K562 (cell line): Measurements from ENCODE around the gene OR2Y1. TPM values are rescaled to one million over a fixed set of nuclear protein-coding genes. Genes with fewer than 3 reads are reported as not detected.

Experiments
- ATAC-seq: fragments of 200-7000 bp; cut with Tn5 transposase; 3 replicates; pipeline ENCODE4 v1.9.1; 2020; ENCODE audit warnings: moderate library complexity
- BruUV-seq: library from RNA; stranded (reverse); fragments of 400-500 nt; replicated peaks from 2 replicates; lab custom pipeline; 2021; lab: Mats Ljungman, UMichigan
- CTCF ChIA-PET: fragments of 300-600 bp; formaldehyde crosslinking; extraction: SDS; loops from one replicate; lab custom pipeline; 2021; ENCODE audit warnings: low intra/inter-chr PET ratio; lab: Yijun Ruan, JAX
- POLR2A ChIA-PET: fragments of 300-600, 350-650 bp; sonication (Branson Sonifier 250); formaldehyde crosslinking; extraction: SDS; loops from one replicate; lab custom pipeline; 2021; ENCODE audit warnings: antibody characterized with exemption, inconsistent platforms; lab: Yijun Ruan, JAX
- DNase-seq, 4 experiments: peaks; one replicate each; pipeline versions ENCODE4 v3.0.0 to v3.0.0-alpha.2; 2011 to 2018; ENCODE audit warnings: low spot score in 3 of 4, mixed read lengths in 3 of 4; ENCODE audit errors: extremely low read depth in 1 of 4
- FAIRE-seq: peaks from 2 replicates; lab custom pipeline; 2011; peaks lifted over from hg19 to GRCh38; lab: Jason Lieb, UNC
- H2AFZ ChIP-seq: 2 replicates; pipeline ENCODE4 v1.6.0; 2011; ENCODE audit warnings: low read depth, low read length, control low read depth, inconsistent platforms
- H3K27ac ChIP-seq: fragments of 200-600 bp; 3 replicates; pipeline ENCODE4 v1.8.0; 2011; ENCODE audit warnings: low read depth, mild to moderate bottlenecking, control low read depth, inconsistent platforms, low read length, moderate library complexity, mixed read lengths; ENCODE audit errors: extremely low read depth
- H3K27me3 ChIP-seq, 2 experiments: fragments of 300-600 bp in 1 of 2; 2 replicates in 1 of 2; 3 replicates in 1 of 2; pipeline versions ENCODE4 v1.6.0 to v1.8.0; 2011; ENCODE audit warnings: inconsistent platforms in 2 of 2, low read length in 2 of 2, mild to moderate bottlenecking in 1 of 2, mixed read lengths in 1 of 2, moderate library complexity in 1 of 2; ENCODE audit not compliant: control insufficient read depth in 2 of 2, insufficient read depth in 2 of 2
- H3K36me3 ChIP-seq: fragments of 300-600 bp; 3 replicates; pipeline ENCODE4 v1.8.0; 2011; ENCODE audit warnings: mild to moderate bottlenecking, low read length, inconsistent platforms; ENCODE audit not compliant: control insufficient read depth, insufficient read depth
- H3K4me1 ChIP-seq, 2 experiments: fragments of 200-600 bp in 1 of 2; replicated peaks in 1 of 2; 2 replicates in 1 of 2; 3 replicates in 1 of 2; pipeline versions ENCODE4 v1.5.1 to v1.8.0; 2011; ENCODE audit warnings: inconsistent platforms in 2 of 2, low read length in 2 of 2, mild to moderate bottlenecking in 1 of 2, mixed read lengths in 1 of 2, moderate library complexity in 1 of 2; ENCODE audit not compliant: control insufficient read depth in 2 of 2, insufficient read depth in 2 of 2
- H3K4me2 ChIP-seq: 2 replicates; pipeline ENCODE4 v1.6.1; 2011; ENCODE audit warnings: low read length, control low read depth, inconsistent platforms, mixed read lengths; ENCODE audit not compliant: insufficient read depth
- H3K4me3 ChIP-seq: fragments of 200-600 bp; sonication (generic), shearing (Covaris generic); 2 replicates; pipeline ENCODE4 v1.5.1; 2016; ENCODE audit warnings: control low read depth, inconsistent platforms
- H3K79me2 ChIP-seq: fragments of 200-600 bp; 3 replicates; pipeline ENCODE4 v1.8.0; 2011; ENCODE audit warnings: low read length, inconsistent platforms; ENCODE audit not compliant: control insufficient read depth, insufficient read depth
- H3K9ac ChIP-seq, 2 experiments: 2 replicates each; pipeline versions ENCODE4 v1.6.0 to v1.6.1; 2011; ENCODE audit warnings: low read depth in 2 of 2, low read length in 2 of 2, control low read depth in 1 of 2, inconsistent platforms in 1 of 2, mild to moderate bottlenecking in 1 of 2, mixed read lengths in 1 of 2; ENCODE audit not compliant: insufficient read depth in 1 of 2
- H3K9me1 ChIP-seq: one replicate; pipeline ENCODE4 v1.6.0; 2011; ENCODE audit warnings: inconsistent platforms, mild to moderate bottlenecking, low read length, moderate library complexity; ENCODE audit not compliant: control insufficient read depth, insufficient read depth
- H3K9me3 ChIP-seq: replicated peaks from 2 replicates; pipeline ENCODE4 v1.5.1; 2011; ENCODE audit warnings: low read depth, low read length, inconsistent platforms; ENCODE audit not compliant: control insufficient read depth, insufficient read depth
- H4K20me1 ChIP-seq: replicated peaks from 2 replicates; pipeline ENCODE4 v1.6.1; 2011; ENCODE audit warnings: low read length, inconsistent platforms, mixed read lengths; ENCODE audit not compliant: control insufficient read depth, insufficient read depth
- CEBPG ChIP-seq, 3 experiments: fragments of 200-800 bp in 1 of 3; sonication (Bioruptor generic) in 1 of 3; sonication (generic) in 1 of 3; formaldehyde crosslinking in 1 of 3; IDR thresholded peaks in 2 of 3; conservative IDR thresholded peaks in 1 of 3; 2 replicates each; pipeline versions ENCODE4 v1.6.1 to v1.8.0; 2016 to 2022; ENCODE audit warnings: missing compliant biosample characterization in 2 of 3, missing genetic modification characterization in 2 of 3, mild to moderate bottlenecking in 1 of 3, missing genetic modification reagents in 1 of 3
- COPS2 ChIP-seq: fragments of 450-650 bp; conservative IDR thresholded peaks from 2 replicates; pipeline ENCODE4 v1.6.1; 2016; ENCODE audit warnings: mild to moderate bottlenecking, moderate library complexity
- EZH2 ChIP-seq: IDR thresholded peaks from 2 replicates; pipeline ENCODE4 v1.6.1; 2012; ENCODE audit warnings: low read depth, mild to moderate bottlenecking, inconsistent platforms, low read length, borderline replicate concordance
- FOXA1 ChIP-seq: fragments of 450-650 bp; IDR thresholded peaks from 2 replicates; pipeline ENCODE4 v1.6.1; 2016; ENCODE audit warnings: mild to moderate bottlenecking, borderline replicate concordance
- HMGN3 ChIP-seq: IDR thresholded peaks from 2 replicates; pipeline ENCODE4 v1.6.1; 2011; ENCODE audit warnings: borderline replicate concordance, low read depth, mild to moderate bottlenecking, mixed read lengths, low read length; ENCODE audit not compliant: insufficient read length; ENCODE audit errors: extremely low read depth
- MBD2 ChIP-seq: sonication (generic); IDR thresholded peaks from 2 replicates; pipeline ENCODE4 v1.6.1; 2016; ENCODE audit warnings: low read depth, borderline replicate concordance
- NCOR1 ChIP-seq: fragments of 450-650 bp; IDR thresholded peaks from 2 replicates; pipeline ENCODE4 v1.6.1; 2016; ENCODE audit warnings: mild to moderate bottlenecking, moderate library complexity
- NR3C1 ChIP-seq: sonication (generic); formaldehyde crosslinking; IDR thresholded peaks from 2 replicates; pipeline ENCODE4 v1.8.1; 2022; ENCODE audit warnings: missing genetic modification reagents
- TAF1 ChIP-seq: IDR thresholded peaks from 2 replicates; pipeline ENCODE4 v1.6.1; 2011; ENCODE audit warnings: mild to moderate bottlenecking, low read length, moderate library complexity; ENCODE audit not compliant: insufficient read depth, control insufficient read depth, severe bottlenecking; ENCODE audit errors: extremely low read depth
- U2AF1 ChIP-seq: fragments of 200-400 bp; formaldehyde crosslinking; optimal IDR thresholded peaks from 2 replicates; pipeline ENCODE3; 2017; ENCODE audit warnings: mild to moderate bottlenecking, low read depth, low read length, moderate library complexity
- ZNF239 ChIP-seq: fragments of 250-450 bp; sonication (Bioruptor Pico); IDR thresholded peaks from 2 replicates; pipeline ENCODE4 v1.4.0; 2020; ENCODE audit warnings: mild to moderate bottlenecking
- ZNF830 ChIP-seq: fragments of 250-450 bp; sonication (Bioruptor Pico); IDR thresholded peaks from 2 replicates; pipeline ENCODE4 v1.5.0; 2021; ENCODE audit warnings: mild to moderate bottlenecking
- WGBS: fragments of 100-300 bp; shearing (Covaris generic); methylation state at CpG from one replicate; pipeline ENCODE4 v1.1.6; 2016; ENCODE audit warnings: low coverage, mixed read lengths; ENCODE audit not compliant: insufficient coverage; ENCODE audit errors: missing lambda C conversion rate; 5-methylcytosine and 5-hydroxymethylcytosine counted together
- in situ Hi-C: fragments of 300-500 bp; cut with MboI; formaldehyde crosslinking; loops from 4 replicates; pipeline ENCODE4 v1.15.0; 2018; ENCODE audit warnings: inconsistent platforms, mixed read lengths
- intact Hi-C: fragments of 100-400 bp; cut with micrococcal nuclease; formaldehyde crosslinking; loops from 2 replicates; pipeline ENCODE4 v1.14.2; 2022
- polyA plus RNA-seq, 8 experiments: library from polyadenylated mRNA; depleted of rRNA in 4 of 8; stranded (reverse) in 5 of 8; unstranded in 3 of 8; fragments of >200 nt; fragmentation: Nextera tagmentation in 2 of 8; fragmentation: Illumina TruSeq in 1 of 8; extraction: Ambion mirVana in 2 of 8; extraction: Trizol in 1 of 8; gene quantifications; 2 replicates each; pipeline versions ENCODE4 v1.2.1 to v1.2.3, GENCODE V29; 2011 to 2014; ENCODE audit warnings: inconsistent platforms in 1 of 8, missing spikeins in 1 of 8
- total RNA-seq, 7 experiments: library from RNA; depleted of rRNA in 6 of 7; stranded (reverse); fragments of >200 nt in 6 of 7; fragmentation: Illumina TruSeq in 2 of 7; extraction: Trizol in 2 of 7; gene quantifications; 2 replicates each; pipeline versions ENCODE4 v1.2.1 to v1.2.3, GENCODE V29; 2011 to 2021; ENCODE audit warnings: low replicate concordance in 1 of 7
- TF ChIP-seq, protein P1 (sequence below): fragments of 450-650 bp; IDR thresholded peaks from 2 replicates; pipeline ENCODE4 v1.6.1; 2016; ENCODE audit warnings: antibody characterized with exemption
- TF ChIP-seq, protein P2 (sequence below): fragments of 450-650 bp; formaldehyde crosslinking; IDR thresholded peaks from 2 replicates; pipeline ENCODE4 v1.4.0; 2022; ENCODE audit warnings: mild to moderate bottlenecking, moderate library complexity
- TF ChIP-seq, protein P3 (sequence below): sonication (generic); formaldehyde crosslinking; IDR thresholded peaks from 2 replicates; pipeline ENCODE4 v1.9.0; 2022; ENCODE audit warnings: mild to moderate bottlenecking, missing genetic modification reagents

OR2Y1 gene
- total and polyA plus RNA-seq, 9 of the 15 experiments (the other 6 are each of a cell fraction or from before 2014, with no cell fraction given): not detected

DNA sequence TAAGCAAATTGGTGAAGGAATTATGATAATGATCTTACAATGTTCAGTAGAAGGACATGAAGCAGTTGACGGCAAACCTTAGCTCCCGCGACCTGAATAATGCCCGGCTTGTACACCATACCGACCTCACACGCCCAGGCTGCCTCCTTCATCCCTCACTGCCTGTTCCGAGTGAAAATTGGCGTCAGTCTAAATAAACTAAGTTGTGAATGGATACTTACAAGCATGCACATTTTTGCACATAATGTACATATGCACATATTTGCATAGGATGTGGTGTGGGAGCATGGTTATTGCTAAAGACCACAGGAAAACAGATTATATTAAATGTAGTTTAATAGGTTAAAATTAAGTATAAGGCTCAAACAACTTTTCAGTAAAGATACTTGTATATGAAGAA lies 14.9 kb downstream of the OR2Y1 start (continued):
- TF ChIP-seq CEBPG (CRISPR knock-in tag; IDR thresholded peaks at IDR 0.05) (no peak), CEBPG (tag; conservative IDR thresholded peaks at IDR 0.05 in 1 of 2, IDR thresholded peaks at IDR 0.05 in 1 of 2) (no peak)
- TF ChIP-seq, all 486 proteins: peak for 0

DNA sequence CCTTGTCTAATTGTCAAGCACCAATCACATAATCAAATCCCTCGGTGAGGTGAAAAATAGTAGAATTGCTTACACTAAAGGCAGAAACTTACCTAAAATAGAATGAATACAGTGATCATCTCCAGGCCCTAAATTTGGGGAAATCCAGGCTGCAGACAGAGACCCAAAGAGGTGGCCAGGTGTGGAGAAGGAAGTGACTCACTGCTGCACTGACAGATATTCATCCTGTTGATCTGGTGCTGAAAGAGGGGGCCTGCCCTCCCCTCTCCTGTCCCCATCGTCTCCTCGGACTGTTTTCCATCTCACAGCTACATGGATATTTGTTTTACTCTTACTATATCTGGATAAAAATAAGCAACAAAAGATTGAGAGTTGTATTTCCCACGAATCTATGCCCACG lies 15.9 kb downstream of the OR2Y1 start:
- intact Hi-C loops: no loop called here

More for the DNA sequence above, 15.9 kb downstream of the OR2Y1 start:
- FAIRE-seq (no peak), ATAC-seq (no peak), DNase-seq (no peak)
- no TSS peak for BruUV-seq
- H3K4me1 ChIP-seq: no peaks in the 10 kb centered on the region; a peak in 1 of 5 replicates
- no peak overlapping the region for H3K9ac ChIP-seq
- no peak overlapping the region for H3K4me2 ChIP-seq
- WGBS: 0% methylated on average over 5 of the region's 5 CpGs
- peaks cover 20 to 26% of the 10 kb centered on the region in 2 experiments for H3K27me3 ChIP-seq
- no peaks in the 10 kb centered on the region for H3K36me3 ChIP-seq
- no peak overlapping the region for H2AFZ ChIP-seq
- H4K20me1 ChIP-seq: no peaks in the 10 kb centered on the region
- TF ChIP-seq NR3C1 (CRISPR knock-in tag): no peak
- TF ChIP-seq COPS2: no peak
- no peak for TF ChIP-seq ZNF830 (CRISPR knock-in tag)
- TF ChIP-seq, protein P1, sequence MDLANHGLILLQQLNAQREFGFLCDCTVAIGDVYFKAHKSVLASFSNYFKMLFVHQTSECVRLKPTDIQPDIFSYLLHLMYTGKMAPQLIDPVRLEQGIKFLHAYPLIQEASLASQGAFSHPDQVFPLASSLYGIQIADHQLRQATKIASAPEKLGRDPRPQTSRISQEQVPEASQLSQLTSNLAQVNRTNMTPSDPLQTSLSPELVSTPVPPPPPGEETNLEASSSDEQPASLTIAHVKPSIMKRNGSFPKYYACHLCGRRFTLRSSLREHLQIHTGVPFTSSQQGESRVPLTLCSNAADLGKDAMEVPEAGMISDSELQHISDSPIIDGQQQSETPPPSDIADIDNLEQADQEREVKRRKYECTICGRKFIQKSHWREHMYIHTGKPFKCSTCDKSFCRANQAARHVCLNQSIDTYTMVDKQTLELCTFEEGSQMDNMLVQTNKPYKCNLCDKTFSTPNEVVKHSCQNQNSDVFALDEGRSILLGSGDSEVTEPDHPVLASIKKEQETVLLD: no peak
- TF ChIP-seq, protein P2, sequence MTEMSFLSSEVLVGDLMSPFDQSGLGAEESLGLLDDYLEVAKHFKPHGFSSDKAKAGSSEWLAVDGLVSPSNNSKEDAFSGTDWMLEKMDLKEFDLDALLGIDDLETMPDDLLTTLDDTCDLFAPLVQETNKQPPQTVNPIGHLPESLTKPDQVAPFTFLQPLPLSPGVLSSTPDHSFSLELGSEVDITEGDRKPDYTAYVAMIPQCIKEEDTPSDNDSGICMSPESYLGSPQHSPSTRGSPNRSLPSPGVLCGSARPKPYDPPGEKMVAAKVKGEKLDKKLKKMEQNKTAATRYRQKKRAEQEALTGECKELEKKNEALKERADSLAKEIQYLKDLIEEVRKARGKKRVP (CRISPR knock-in tag): no peak
- no peak for TF ChIP-seq U2AF1
- no peak for TF ChIP-seq NCOR1
- no peak for TF ChIP-seq HMGN3
- no peak for TF ChIP-seq EZH2
- TF ChIP-seq TAF1: no peak
- TF ChIP-seq, protein P3, sequence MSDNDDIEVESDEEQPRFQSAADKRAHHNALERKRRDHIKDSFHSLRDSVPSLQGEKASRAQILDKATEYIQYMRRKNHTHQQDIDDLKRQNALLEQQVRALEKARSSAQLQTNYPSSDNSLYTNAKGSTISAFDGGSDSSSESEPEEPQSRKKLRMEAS (CRISPR knock-in tag): no peak
- no peak for TF ChIP-seq MBD2
- no peak for TF ChIP-seq FOXA1
- TF ChIP-seq ZNF239 (CRISPR knock-in tag): no peak
- no peak overlapping the region for H3K4me3 ChIP-seq
- H3K79me2 ChIP-seq: no peaks in the 10 kb centered on the region
- no peaks in the 10 kb centered on the region for H3K9me3 ChIP-seq
- in situ Hi-C loops: no loop called here
- no peaks in the 10 kb centered on the region for H3K9me1 ChIP-seq
- POLR2A ChIA-PET: no interaction called here
- CTCF ChIA-PET: no interaction called here
- no peak overlapping the region for H3K27ac ChIP-seq
